ENCODE results near the gene TBX1. TPM values are rescaled to one million over a fixed set of nuclear protein-coding genes. Genes with fewer than 3 reads are reported as not detected.

TBX1 gene
- total and polyA plus RNA-seq, 2 of the 8 experiments (the other 6 are each of a cell fraction or from before 2014, with no cell fraction given) = 0.28 TPM; not detected in 1

GRCh38 chr22:19719488-19720021 lies 41.0 kb upstream of the TBX1 start:
- no peak overlapping the region for H3K9ac ChIP-seq (replicated peaks in 1 of 4; ENCODE audit: extremely low read depth in 1 of 4, low read depth in 3 of 4, low read length in 3 of 4)
- H3K56ac ChIP-seq (replicated peaks; ENCODE audit: insufficient read length, low read depth, low read length) = no peak overlapping the region
- ChIA-PET POLR2A (ENCODE audit: partially characterized antibody) (interaction anchor here (0.7 kb wide), 1 partner anchor 31 kb away, joined by 3 read pairs; no protein-coding TSS in a partner anchor), CTCF (ENCODE audit: partially characterized antibody) (interaction anchor here (0.6 to 3.9 kb wide), 11 partner anchors 10 to 91 kb away, joined by 3 to 18 read pairs (median 4); no protein-coding TSS in a partner anchor)
- H3K79me2 ChIP-seq (ENCODE audit: control insufficient read depth in 1 of 2, insufficient read depth in 2 of 2, low read length in 2 of 2) = no peaks in the 10 kb centered on the region
- TF ChIP-seq NRF1 (IDR thresholded peaks at IDR 0.05; ENCODE audit: low read depth, low read length) = no peak
- TF ChIP-seq SIN3A (conservative IDR thresholded peaks at IDR 0.05 in 1 of 2, IDR thresholded peaks at IDR 0.05 in 1 of 2; ENCODE audit: low read depth in 1 of 2, low read length in 2 of 2) = no peak
- TF ChIP-seq SUZ12 (IDR thresholded peaks at IDR 0.05; ENCODE audit: low read length) = peak; percentile 30; the same call in 1 of the 2 replicates
- H3K9me3 ChIP-seq (ENCODE audit: insufficient read depth in 2 of 2, low read depth in 1 of 2, low read length in 1 of 2) = no peaks in the 10 kb centered on the region; a peak in 1 of 4 replicates
- no peak overlapping the region for H3K27ac ChIP-seq (ENCODE audit: low read depth, low read length)
- no peak overlapping the region for H4K5ac ChIP-seq (ENCODE audit: insufficient read length, low read depth, low read length)
- H3K4me2 ChIP-seq (ENCODE audit: insufficient read depth in 1 of 2, low read depth in 2 of 2, low read length in 2 of 2) = no peak overlapping the region; a peak in 1 of 4 replicates
- H4K91ac ChIP-seq (replicated peaks; ENCODE audit: insufficient read length, low read length) = no peak overlapping the region
- 85% methylated on average over 12 of the region's 12 CpGs; no CpG with 5 or more reads in 1 of the 2 experiments for WGBS, 2 experiments (ENCODE audit: extremely low coverage in 1 of 2, insufficient coverage in 1 of 2, insufficient read length in 1 of 2, insufficient replicate concordance in 2 of 2, low coverage in 1 of 2, low lambda C conversion rate in 2 of 2, missing lambda C conversion rate in 1 of 2)
- no peak overlapping the region for H2AFZ ChIP-seq (ENCODE audit: low read length)
- no peak overlapping the region for H4K8ac ChIP-seq (ENCODE audit: extremely low read depth, insufficient read depth, low read length)
- no peak overlapping the region for H3K4ac ChIP-seq (replicated peaks; ENCODE audit: insufficient read length, low read depth, low read length)
- peaks cover 13 to 25% of the 10 kb centered on the region in 2 experiments for H4K20me1 ChIP-seq (replicated peaks in 1 of 2; ENCODE audit: control insufficient read depth in 1 of 2, insufficient read depth in 2 of 2, low read length in 2 of 2)
- no peak overlapping the region for H3K14ac ChIP-seq (ENCODE audit: insufficient read length)
- peak overlapping the region; percentile 89; the same call in 1 of the 2 replicates for H2AK5ac ChIP-seq (ENCODE audit: low read depth, low read length)
- H3K27me3 ChIP-seq (replicated peaks in 1 of 4; ENCODE audit: control insufficient read depth in 3 of 4, extremely low read depth in 1 of 4, insufficient read depth in 3 of 4, low read length in 3 of 4) = peaks cover 64 to 99% (median 84%) of the 10 kb centered on the region in 4 experiments
- 0 out of 2 replicates have a peak overlapping the region, but pooled peaks have one; percentile 16 for H2BK5ac ChIP-seq (ENCODE audit: low read depth, low read length)
- peaks cover 27% of the 10 kb centered on the region; the same call in 1 of the 2 replicates for H3K23me2 ChIP-seq (ENCODE audit: low read depth, low read length)
- no peak overlapping the region for H2BK20ac ChIP-seq (ENCODE audit: low read length)
- DNase-seq (ENCODE audit: low read depth in 1 of 2, low spot score in 2 of 2) (no peak), FAIRE-seq (no peak)
- H3K4me1 ChIP-seq (replicated peaks in 1 of 4; ENCODE audit: control insufficient read depth in 3 of 4, insufficient read depth in 4 of 4, low read length in 3 of 4) = peaks cover 0 to 44% (median 26%) of the 10 kb centered on the region in 4 experiments; a peak in 6 of 7 replicates
- no peak overlapping the region for H3K4me3 ChIP-seq (ENCODE audit: extremely low read depth in 1 of 4, insufficient read depth in 2 of 4, low read depth in 3 of 4, low read length in 4 of 4)
- no peak overlapping the region for H2BK120ac ChIP-seq (replicated peaks; ENCODE audit: low read depth, low read length)
- no peak overlapping the region for H3K23ac ChIP-seq (ENCODE audit: insufficient read length)
- no peak overlapping the region for H3K18ac ChIP-seq (ENCODE audit: extremely low read depth, low read length)
- H2BK15ac ChIP-seq (ENCODE audit: low read length) = peak overlapping the region; percentile 95; the same call in 1 of the 2 replicates
- H2BK12ac ChIP-seq (ENCODE audit: low read depth, low read length) = peak overlapping the region; percentile 60
- H3K36me3 ChIP-seq (ENCODE audit: control insufficient read depth in 2 of 4, insufficient read depth in 4 of 4, low read length in 3 of 4) = peaks cover 0 to 5% (median 0%) of the 10 kb centered on the region in 4 experiments; a peak in 1 of 8 replicates
- no peaks in the 10 kb centered on the region for H3K79me1 ChIP-seq (ENCODE audit: low read depth, low read length)
